NCI-H2107 treated with DMSO at 0.1 percent for 48 hours (cell line): ENCODE measurements around the gene NAA25.

Experiments used
- DNase-seq: peaks from one replicate; lab custom pipeline; 2025; ENCODE audit not compliant: unreplicated experiment; lab: John Stamatoyannopoulos, UW

Gene NAA25

GRCh38 chr12:112108202-112109079, at the start of gene NAA25:
TSS of gene NAA25 (minus strand) at chr12:112108783. CDS start at chr12:112108773, 10 bp downstream.
- peak; percentile 90 for DNase-seq

GRCh38 chr12:112153893-112154219, 45.3 kb upstream of the NAA25 start:
- no peak for DNase-seq

GRCh38 chr12:112153181-112153892, 44.8 kb upstream of the NAA25 start:
- no peak for DNase-seq

- DNase-seq = no peak
These were observed 43.4 kb upstream of the NAA25 start for GRCh38 chr12:112151766-112152541.

GRCh38 chr12:112149596-112149995, 41.0 kb upstream of the NAA25 start:
- DNase-seq = no peak

GRCh38 chr12:112148031-112148513, 39.5 kb upstream of the NAA25 start:
- DNase-seq = no peak

GRCh38 chr12:112146123-112146522, 37.5 kb upstream of the NAA25 start:
- DNase-seq = no peak

- no peak for DNase-seq
These were observed 32.1 kb upstream of the NAA25 start for GRCh38 chr12:112140728-112141127.

GRCh38 chr12:112134731-112135130, 26.1 kb upstream of the NAA25 start:
- DNase-seq = no peak

GRCh38 chr12:112133418-112133817, 24.8 kb upstream of the NAA25 start:
- DNase-seq = no peak

GRCh38 chr12:112131686-112132085, 23.1 kb upstream of the NAA25 start:
- DNase-seq = no peak

- no peak for DNase-seq
These were observed 21.9 kb upstream of the NAA25 start for GRCh38 chr12:112130441-112130998.

GRCh38 chr12:112126911-112127310, 18.3 kb upstream of the NAA25 start:
- DNase-seq = no peak

GRCh38 chr12:112126000-112126438, 17.4 kb upstream of the NAA25 start:
- DNase-seq = no peak

GRCh38 chr12:112125250-112125999, 16.8 kb upstream of the NAA25 start, which contains the start of gene TRAFD1:
TSS of gene TRAFD1 (plus strand) at chr12:112125560. CDS start at chr12:112130523, 4,963 bp downstream.
- DNase-seq = peak; percentile 90

- DNase-seq = no peak
These were observed 16.3 kb upstream of the NAA25 start for GRCh38 chr12:112124918-112125249.

GRCh38 chr12:112122823-112123690, 14.5 kb upstream of the NAA25 start:
- peak; percentile 40 for DNase-seq

GRCh38 chr12:112121780-112122565, 13.4 kb upstream of the NAA25 start:
- DNase-seq = peak; percentile 53

GRCh38 chr12:112117685-112118084, 9.1 kb upstream of the NAA25 start:
- DNase-seq = no peak
